ENCODE data around the gene ERCC6L.

DNA sequence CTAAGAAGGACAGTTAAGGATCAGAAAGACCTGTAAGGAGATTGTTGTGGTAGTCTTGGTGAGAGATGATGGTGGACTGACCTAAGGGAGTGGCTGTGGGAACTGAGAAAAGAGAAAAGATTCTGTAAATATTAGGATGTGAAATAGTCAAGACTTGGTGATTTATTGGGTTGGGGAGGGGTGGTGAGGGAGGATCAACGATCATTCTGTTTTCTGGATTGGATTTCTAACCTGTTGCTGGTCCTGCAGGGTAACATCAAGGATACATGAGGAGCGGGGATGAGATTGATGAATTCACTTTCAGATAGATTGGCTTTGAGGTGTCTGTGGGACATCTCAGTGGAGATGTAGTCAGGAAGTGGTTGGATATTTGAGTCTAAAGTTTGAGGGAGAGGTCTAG, 55.9 kb downstream of the ERCC6L start:
- TF ChIP-seq, protein P1, sequence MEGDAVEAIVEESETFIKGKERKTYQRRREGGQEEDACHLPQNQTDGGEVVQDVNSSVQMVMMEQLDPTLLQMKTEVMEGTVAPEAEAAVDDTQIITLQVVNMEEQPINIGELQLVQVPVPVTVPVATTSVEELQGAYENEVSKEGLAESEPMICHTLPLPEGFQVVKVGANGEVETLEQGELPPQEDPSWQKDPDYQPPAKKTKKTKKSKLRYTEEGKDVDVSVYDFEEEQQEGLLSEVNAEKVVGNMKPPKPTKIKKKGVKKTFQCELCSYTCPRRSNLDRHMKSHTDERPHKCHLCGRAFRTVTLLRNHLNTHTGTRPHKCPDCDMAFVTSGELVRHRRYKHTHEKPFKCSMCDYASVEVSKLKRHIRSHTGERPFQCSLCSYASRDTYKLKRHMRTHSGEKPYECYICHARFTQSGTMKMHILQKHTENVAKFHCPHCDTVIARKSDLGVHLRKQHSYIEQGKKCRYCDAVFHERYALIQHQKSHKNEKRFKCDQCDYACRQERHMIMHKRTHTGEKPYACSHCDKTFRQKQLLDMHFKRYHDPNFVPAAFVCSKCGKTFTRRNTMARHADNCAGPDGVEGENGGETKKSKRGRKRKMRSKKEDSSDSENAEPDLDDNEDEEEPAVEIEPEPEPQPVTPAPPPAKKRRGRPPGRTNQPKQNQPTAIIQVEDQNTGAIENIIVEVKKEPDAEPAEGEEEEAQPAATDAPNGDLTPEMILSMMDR (conservative IDR thresholded peaks at IDR 0.05): no peak
- TF ChIP-seq ZFX (IDR thresholded peaks at IDR 0.05): no peak
